WTC11 (cell line): Measurements from ENCODE around the gene OR4D5. TPM values are rescaled to one million over a fixed set of nuclear protein-coding genes. Genes with fewer than 3 reads are reported as not detected.

ENCODE experiments used
- ATAC-seq: fragments of 200-7000 bp; cut with Tn5 transposase; 2 replicates; pipeline ENCODE4 v1.10.0; 2021; ENCODE audit warnings: mild to moderate bottlenecking, moderate library complexity
- CTCF ChIA-PET: fragments of 300-600 bp; sonication (Branson Sonifier 250); formaldehyde crosslinking; loops from one replicate; lab custom pipeline; 2021; ENCODE audit warnings: antibody characterized with exemption; lab: Charles Lee
- POLR2A ChIA-PET: fragments of 350-600 bp; sonication (Branson Sonifier 250); formaldehyde crosslinking; loops from one replicate; lab custom pipeline; 2021; ENCODE audit warnings: antibody characterized with exemption; lab: Charles Lee
- DNase-seq: peaks from one replicate; pipeline ENCODE4 v3.0.0; 2021; ENCODE audit warnings: low spot score
- H3K27ac Mint-ChIP-seq: 2 replicates; pipeline ENCODE4 v1.8.0; 2021; ENCODE audit warnings: mixed read lengths
- H3K27me3 Mint-ChIP-seq: 2 replicates; pipeline ENCODE4 v1.8.0; 2021; ENCODE audit warnings: low read depth, mild to moderate bottlenecking, moderate library complexity, mixed read lengths
- H3K36me3 Mint-ChIP-seq: 2 replicates; pipeline ENCODE4 v1.8.0; 2021; ENCODE audit warnings: mixed read lengths
- H3K4me1 Mint-ChIP-seq: 2 replicates; pipeline ENCODE4 v1.8.0; 2022; ENCODE audit warnings: mixed read lengths
- H3K4me3 Mint-ChIP-seq: 2 replicates; pipeline ENCODE4 v1.8.0; 2021; ENCODE audit warnings: mild to moderate bottlenecking, moderate library complexity, mixed read lengths
- H3K9me3 Mint-ChIP-seq: 2 replicates; pipeline ENCODE4 v1.8.0; 2021; ENCODE audit warnings: mixed read lengths
- CREM ChIP-seq: sonication (generic); formaldehyde crosslinking; IDR thresholded peaks from 2 replicates; pipeline ENCODE4 v1.8.1; 2022; ENCODE audit warnings: mild to moderate bottlenecking, missing genetic modification reagents, moderate library complexity
- ELF4 ChIP-seq: sonication (generic); formaldehyde crosslinking; IDR thresholded peaks from 2 replicates; pipeline ENCODE4 v1.8.1; 2022; ENCODE audit warnings: low read depth, mild to moderate bottlenecking, moderate library complexity, missing genetic modification reagents
- KAT7 ChIP-seq: sonication (generic); formaldehyde crosslinking; IDR thresholded peaks from 2 replicates; pipeline ENCODE4 v1.8.1; 2023; ENCODE audit warnings: missing genetic modification reagents, mild to moderate bottlenecking, borderline replicate concordance
- MXD4 ChIP-seq: fragments of 250-450 bp; sonication (Bioruptor Pico); IDR thresholded peaks from 2 replicates; pipeline ENCODE4 v1.8.0; 2021; ENCODE audit warnings: mild to moderate bottlenecking, moderate library complexity, borderline replicate concordance
- NFATC4 ChIP-seq: fragments of 250-450 bp; sonication (Bioruptor Pico); IDR thresholded peaks from 2 replicates; pipeline ENCODE4 v1.9.0; 2021; ENCODE audit warnings: mild to moderate bottlenecking
- NR3C1 ChIP-seq: sonication (generic); formaldehyde crosslinking; conservative IDR thresholded peaks from 2 replicates; pipeline ENCODE4 v1.8.1; 2023; ENCODE audit warnings: low read depth, mild to moderate bottlenecking, missing genetic modification reagents
- SP1 ChIP-seq: sonication (generic); formaldehyde crosslinking; conservative IDR thresholded peaks from 2 replicates; pipeline ENCODE4 v1.8.1; 2022; ENCODE audit warnings: missing genetic modification reagents
- TEAD1 ChIP-seq: sonication (generic); formaldehyde crosslinking; IDR thresholded peaks from 2 replicates; pipeline ENCODE4 v1.8.0; 2022; ENCODE audit warnings: mild to moderate bottlenecking, missing genetic modification reagents
- USF1 ChIP-seq: sonication (generic); formaldehyde crosslinking; IDR thresholded peaks from 2 replicates; pipeline ENCODE4 v1.8.0; 2022; ENCODE audit warnings: mild to moderate bottlenecking, missing genetic modification reagents
- ZNF317 ChIP-seq: sonication (generic); formaldehyde crosslinking; IDR thresholded peaks from 2 replicates; pipeline ENCODE4 v1.8.1; 2023; ENCODE audit warnings: low read depth, mild to moderate bottlenecking, moderate library complexity, missing genetic modification reagents, borderline replicate concordance
- ZNF396 ChIP-seq: fragments of 250-450 bp; sonication (Bioruptor Pico); IDR thresholded peaks from 2 replicates; pipeline ENCODE4 v1.8.0; 2021; ENCODE audit warnings: mild to moderate bottlenecking, moderate library complexity, borderline replicate concordance
- total RNA-seq: library from RNA; stranded (reverse); gene quantifications from 3 replicates; pipeline ENCODE4 v1.2.3, GENCODE V29; 2021
- TF ChIP-seq, protein P1 (sequence below): fragments of 250-450 bp; sonication (Bioruptor Pico); IDR thresholded peaks from 2 replicates; pipeline ENCODE4 v1.9.0; 2021; ENCODE audit warnings: moderate library complexity, mild to moderate bottlenecking, inconsistent platforms, borderline replicate concordance
- TF ChIP-seq, protein P2 (sequence below): sonication (generic); formaldehyde crosslinking; conservative IDR thresholded peaks from 2 replicates; pipeline ENCODE4 v1.8.1; 2022; ENCODE audit warnings: mild to moderate bottlenecking, missing genetic modification reagents
- TF ChIP-seq, protein P3 (sequence below): fragments of 250-450 bp; sonication (Bioruptor Pico); conservative IDR thresholded peaks from 2 replicates; pipeline ENCODE4 v1.9.0; 2021; ENCODE audit warnings: mild to moderate bottlenecking

The OR4D5 gene
- total RNA-seq, 1 experiment from 2014 or later = not detected

DNA sequence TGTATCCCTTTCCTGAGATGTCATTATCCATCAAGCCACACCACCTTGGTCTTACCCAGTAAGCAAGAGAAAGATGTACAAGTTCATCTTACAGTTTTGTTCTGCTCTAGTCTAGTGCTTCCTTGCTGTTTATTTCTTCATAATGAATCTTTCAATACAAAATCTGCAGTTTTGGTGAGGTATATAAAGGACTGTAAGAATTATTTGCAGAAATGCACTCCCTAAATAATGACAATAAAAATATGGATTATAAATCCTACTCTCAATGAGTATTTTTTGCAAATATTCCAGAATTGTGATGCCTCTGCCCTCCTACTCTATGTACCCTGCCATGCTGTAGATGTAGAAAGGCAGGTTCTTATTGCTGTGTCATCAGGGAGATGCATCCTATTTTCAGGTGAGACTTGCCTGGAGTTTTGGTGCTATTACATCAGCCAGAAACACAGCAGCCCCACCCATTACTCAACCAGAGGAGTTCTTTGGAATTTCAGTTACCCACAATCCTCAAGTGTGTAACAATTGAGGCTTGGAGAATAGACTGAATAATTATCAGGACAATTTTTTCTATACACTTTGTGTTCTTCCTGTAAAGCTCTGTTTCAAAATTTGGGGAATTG lies 38.4 kb downstream of the OR4D5 start, which contains the start of gene OR10S1:
Gene OR10S1, minus strand, starts transcription at position 51 of the 617 bp plus-strand sequence. CDS start 117 bp downstream, outside the sequence.
- DNase-seq (no peak), ATAC-seq (no peak)
- H3K27ac Mint-ChIP-seq = no peak within 1 kb of the TSS
- H3K27me3 Mint-ChIP-seq = peaks cover 2% of the 10 kb centered on the region; the same call in 1 of the 2 replicates
- POLR2A ChIA-PET = no interaction called here
- H3K4me1 Mint-ChIP-seq = peaks cover 12% of the 10 kb centered on the region
- H3K9me3 Mint-ChIP-seq = peaks cover 13% of the 10 kb centered on the region
- no peak for TF ChIP-seq ELF4 (CRISPR knock-in tag)
- no peak for TF ChIP-seq ZNF317 (CRISPR knock-in tag)
- no peak for TF ChIP-seq CREM
- TF ChIP-seq, protein P1, sequence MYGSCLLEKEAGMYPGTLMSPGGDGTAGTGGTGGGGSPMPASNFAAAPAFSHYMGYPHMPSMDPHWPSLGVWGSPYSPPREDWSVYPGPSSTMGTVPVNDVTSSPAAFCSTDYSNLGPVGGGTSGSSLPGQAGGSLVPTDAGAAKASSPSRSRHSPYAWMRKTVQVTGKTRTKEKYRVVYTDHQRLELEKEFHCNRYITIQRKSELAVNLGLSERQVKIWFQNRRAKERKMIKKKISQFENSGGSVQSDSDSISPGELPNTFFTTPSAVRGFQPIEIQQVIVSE (CRISPR knock-in tag) = no peak
- H3K36me3 Mint-ChIP-seq = peaks cover 7% of the 10 kb centered on the region; the same call in 1 of the 2 replicates
- CTCF ChIA-PET = no interaction called here
- no peak within 1 kb of the TSS for H3K4me3 Mint-ChIP-seq

DNA sequence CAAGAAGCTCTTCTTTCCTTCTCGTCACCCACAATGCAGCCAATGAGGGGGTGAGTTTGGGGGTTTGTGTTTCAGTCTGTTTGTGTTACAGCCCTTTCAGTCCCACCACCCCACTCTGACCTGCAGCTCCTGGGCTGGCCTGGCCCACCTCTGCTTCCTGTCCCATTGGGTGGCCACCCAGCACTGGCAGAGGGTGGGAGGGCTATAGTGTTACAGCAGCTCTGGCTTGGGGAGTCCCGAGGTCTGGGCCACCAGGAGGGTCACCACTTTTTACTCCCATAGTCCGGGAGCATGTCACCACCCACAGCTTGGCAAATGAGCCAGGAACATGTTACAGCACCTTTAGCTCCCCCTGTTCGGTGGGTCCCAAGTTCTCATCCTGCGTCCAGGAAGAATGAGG lies 39.9 kb downstream of the OR4D5 start:
- Mint-ChIP-seq H3K9me3 (peaks cover 25% of the 10 kb centered on the region), H3K36me3 (peaks cover 9% of the 10 kb centered on the region; the same call in 1 of the 2 replicates), H3K27me3 (peaks cover 2% of the 10 kb centered on the region; the same call in 1 of the 2 replicates), H3K4me3 (no peak overlapping the region), H3K4me1 (peaks cover 12% of the 10 kb centered on the region), H3K27ac (no peak overlapping the region)
- TF ChIP-seq ZNF396 (CRISPR knock-in tag) (no peak), NR3C1 (CRISPR knock-in tag) (no peak), USF1 (CRISPR knock-in tag) (no peak), MXD4 (no peak), NFATC4 (CRISPR knock-in tag) (no peak), KAT7 (no peak), TEAD1 (CRISPR knock-in tag) (no peak), SP1 (CRISPR knock-in tag) (no peak)
- TF ChIP-seq, protein P2, sequence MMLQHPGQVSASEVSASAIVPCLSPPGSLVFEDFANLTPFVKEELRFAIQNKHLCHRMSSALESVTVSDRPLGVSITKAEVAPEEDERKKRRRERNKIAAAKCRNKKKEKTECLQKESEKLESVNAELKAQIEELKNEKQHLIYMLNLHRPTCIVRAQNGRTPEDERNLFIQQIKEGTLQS = no peak
- TF ChIP-seq, protein P3, sequence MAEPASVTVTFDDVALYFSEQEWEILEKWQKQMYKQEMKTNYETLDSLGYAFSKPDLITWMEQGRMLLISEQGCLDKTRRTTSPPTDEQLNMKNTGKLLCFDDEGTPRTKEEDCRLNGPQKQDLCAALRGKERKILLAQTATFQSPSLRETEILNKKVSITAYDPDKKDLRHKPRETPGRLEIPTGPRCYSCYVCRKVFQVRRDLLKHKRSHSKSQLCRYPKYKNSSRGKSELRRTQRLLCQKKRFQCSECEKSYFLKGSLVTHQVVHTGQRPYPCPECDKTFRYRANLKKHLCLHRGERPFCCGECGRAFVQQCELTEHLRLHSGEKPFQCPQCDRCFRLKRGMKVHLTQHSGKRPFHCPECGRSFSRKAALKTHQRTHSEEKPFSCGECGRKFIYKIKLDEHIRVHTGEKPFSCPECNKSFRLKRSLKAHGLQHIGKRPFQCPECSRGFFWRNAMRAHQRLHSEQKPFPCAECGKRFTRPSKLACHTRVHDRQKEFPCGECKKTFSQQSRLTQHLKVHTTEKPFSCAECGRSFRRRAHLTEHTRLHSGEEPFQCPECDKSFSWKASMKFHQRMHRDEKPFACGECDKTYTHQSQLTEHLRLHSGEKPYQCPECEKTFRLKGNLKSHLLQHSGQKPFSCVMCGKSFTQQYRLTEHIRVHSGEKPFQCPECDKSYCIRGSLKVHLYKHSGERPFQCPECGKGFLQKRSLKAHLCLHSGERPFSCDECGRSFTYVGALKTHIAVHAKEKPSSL (CRISPR knock-in tag) = no peak
- ChIA-PET CTCF (interaction anchor here (1.1 kb wide), 1 partner anchor 92 kb away, joined by 3 read pairs; no protein-coding TSS in a partner anchor), POLR2A (no interaction called here)
- DNase-seq (no peak), ATAC-seq (no peak)

Other genes with a start within 250 kb of the OR4D5 start
- 29.9 to 33.3 TPM (median 32.4 TPM) in 3 replicates for gene ZNF202, start 198.0 kb upstream of the OR4D5 start, total RNA-seq
- gene OR6X1, start 185.1 kb upstream of the OR4D5 start, total RNA-seq = not detected in 3 replicates
- gene OR6M1, start 133.3 kb upstream of the OR4D5 start, total RNA-seq = not detected in 3 replicates
- gene TMEM225, start 53.9 kb upstream of the OR4D5 start, total RNA-seq = not detected in 3 replicates
- 0.07 TPM in 1 of 3 replicates, not detected in the others for gene OR8D4, start 37.5 kb upstream of the OR4D5 start, total RNA-seq
- not detected in 3 replicates for gene OR6T1, start 4.2 kb downstream of the OR4D5 start, total RNA-seq
- not detected in 3 replicates for gene OR10S1, start 38.2 kb downstream of the OR4D5 start, total RNA-seq
- gene OR10G6, start 55.5 kb downstream of the OR4D5 start, total RNA-seq = not detected in 3 replicates
- gene OR10G4, start 73.4 kb downstream of the OR4D5 start, total RNA-seq = 0.04 to 0.14 TPM in 2 of 3 replicates, not detected in the other
- gene OR10G9, start 83.4 kb downstream of the OR4D5 start, total RNA-seq = not detected in 3 replicates
- not detected in 3 replicates for gene OR10G8, start 87.2 kb downstream of the OR4D5 start, total RNA-seq
- not detected in 3 replicates for gene OR10G7, start 101.7 kb downstream of the OR4D5 start, total RNA-seq
- gene VWA5A, start 175.8 kb downstream of the OR4D5 start, total RNA-seq = 19.5 to 26.0 TPM (median 23.1 TPM) in 3 replicates
- gene OR10D3, start 243.7 kb downstream of the OR4D5 start, total RNA-seq = not detected in 3 replicates